ES-I3 (cell line): ENCODE data around the gene ROS1.
"Not testable (repeated sequence)": the region's sequence is repeated elsewhere in the genome, so short reads cannot be mapped to it uniquely, and the experiment has no call there.

Experiments used
- H3K36me3 ChIP-seq: 2 replicates; pipeline ENCODE4 v1.6.1; 2013; ENCODE audit warnings: mild to moderate bottlenecking, low read length, control low read depth, moderate library complexity; ENCODE audit not compliant: insufficient read depth
- H3K4me1 ChIP-seq: 2 replicates; pipeline ENCODE4 v1.6.1; 2013; ENCODE audit warnings: mild to moderate bottlenecking, control low read depth, low read length; ENCODE audit not compliant: insufficient read depth
- H3K9ac ChIP-seq: 2 replicates; pipeline ENCODE4 v1.6.1; 2013; ENCODE audit warnings: low read depth, mild to moderate bottlenecking, low read length, moderate library complexity
- H3K9me3 ChIP-seq: 2 replicates; pipeline ENCODE4 v1.6.1; 2013; ENCODE audit warnings: mild to moderate bottlenecking, low read length, moderate library complexity; ENCODE audit not compliant: control insufficient read depth, insufficient read depth

Gene ROS1

DNA sequence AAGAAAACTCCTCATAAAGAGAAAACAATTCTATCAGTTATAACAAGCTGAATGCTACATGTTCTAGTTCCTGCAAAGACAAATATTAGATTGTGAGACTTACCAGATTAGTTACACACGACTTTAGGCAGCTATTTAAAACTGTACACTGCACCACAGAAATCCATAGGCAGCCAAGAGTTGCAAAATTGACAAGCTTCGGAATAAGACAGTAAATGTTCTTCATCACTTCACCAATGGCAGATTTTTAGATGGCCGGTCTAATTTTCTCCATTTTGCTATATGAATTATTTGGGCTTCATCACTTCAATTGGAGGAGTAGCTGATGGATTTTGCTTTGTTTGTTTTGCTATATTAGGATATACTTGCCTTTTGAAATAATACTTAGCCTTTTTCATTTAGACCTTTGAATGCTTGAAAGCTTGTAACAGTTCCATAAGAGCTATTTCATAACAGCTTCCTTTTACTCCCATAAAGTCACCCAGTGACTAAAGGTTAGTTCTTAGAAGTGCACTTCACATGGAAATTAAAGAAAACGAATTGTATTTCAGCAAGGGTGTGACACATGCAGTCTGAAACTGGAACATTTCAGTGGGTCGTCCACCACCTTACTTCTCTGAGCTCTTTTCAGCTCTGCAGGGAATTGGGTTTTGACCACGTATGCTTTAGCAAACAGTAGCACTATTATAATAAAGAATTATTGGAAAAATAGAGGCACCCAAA, at the start of gene ROS1:
Gene ROS1, minus strand, starts transcription at position 512 of the 723 bp plus-strand sequence. Its CDS starts 286 bp downstream, at position 226.
- Histone ChIP-seq H3K36me3 (no peaks in the 10 kb centered on the region), H3K4me1 (no peaks in the 10 kb centered on the region), H3K9ac (no peak within 1 kb of the TSS), H3K9me3 (no peaks in the 10 kb centered on the region)

DNA sequence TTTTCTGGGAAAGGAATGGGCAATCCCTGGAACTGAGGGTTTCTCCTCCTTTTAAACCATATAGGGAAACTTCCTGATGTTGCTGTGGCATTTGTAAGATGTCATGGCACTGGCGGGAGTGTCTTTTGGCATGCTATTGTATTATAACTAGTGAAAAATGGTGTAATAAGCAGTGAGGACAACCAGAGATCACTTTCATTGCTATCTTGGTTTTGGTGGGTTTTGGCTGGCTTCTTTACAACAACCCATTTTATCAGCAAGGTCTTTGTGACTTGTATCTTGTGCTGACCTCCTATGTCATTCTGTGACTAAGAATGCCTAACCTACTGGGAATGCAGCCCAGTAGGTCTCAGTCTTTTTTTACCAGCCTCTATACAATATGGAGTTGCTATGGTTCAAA, 47.7 kb upstream of the ROS1 start:
- no peaks in the 10 kb centered on the region for H3K4me1 ChIP-seq
- no peak overlapping the region for H3K9ac ChIP-seq
- no peaks in the 10 kb centered on the region for H3K36me3 ChIP-seq

DNA sequence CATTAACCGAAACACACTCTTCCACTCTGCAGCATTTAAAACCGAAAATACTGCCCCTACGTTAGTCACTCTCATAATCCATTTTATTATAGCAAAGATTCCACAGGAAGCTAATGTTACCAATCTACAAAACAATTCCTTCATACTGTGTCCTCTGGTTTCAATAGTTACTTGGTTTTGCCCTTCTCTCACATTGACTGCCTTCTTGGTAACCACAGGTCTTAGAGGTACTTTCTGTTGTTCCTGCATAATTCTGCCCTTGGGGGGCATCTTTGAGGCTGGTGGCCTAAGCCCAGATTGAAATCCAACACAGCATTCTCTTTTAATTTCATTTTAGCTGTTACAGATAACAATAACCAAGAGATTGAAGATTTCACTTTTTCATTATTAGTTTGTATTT, 46.9 kb upstream of the ROS1 start:
- H3K36me3 ChIP-seq = no peaks in the 10 kb centered on the region
- H3K9me3 ChIP-seq = no peaks in the 10 kb centered on the region; the same call in 1 of the 2 replicates
- H3K4me1 ChIP-seq = no peaks in the 10 kb centered on the region

More for the DNA sequence above, 47.7 kb upstream of the ROS1 start:
- no peaks in the 10 kb centered on the region; the same call in 1 of the 2 replicates for H3K9me3 ChIP-seq

DNA sequence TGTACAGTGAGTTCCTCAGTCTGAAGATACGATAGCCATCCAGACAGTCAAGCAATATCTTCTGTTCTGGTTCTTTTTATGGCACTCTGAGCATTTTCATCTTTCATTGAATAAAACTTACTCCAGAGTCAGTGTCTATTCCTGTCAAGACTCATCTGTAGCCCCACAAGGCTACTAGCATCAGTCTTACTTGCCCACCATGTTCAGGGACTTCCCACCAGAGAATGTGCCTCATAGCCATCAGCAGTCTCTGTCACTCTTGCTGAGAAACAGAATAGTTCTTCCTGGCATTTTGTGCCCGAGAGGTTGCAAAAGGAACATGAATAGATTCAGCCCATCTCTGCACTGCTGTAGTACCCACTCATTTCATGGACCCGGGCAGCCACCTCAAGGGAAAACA, 44.0 kb upstream of the ROS1 start:
- H3K9me3 ChIP-seq = no peaks in the 10 kb centered on the region; the same call in 1 of the 2 replicates
- no peaks in the 10 kb centered on the region for H3K36me3 ChIP-seq
- H3K9ac ChIP-seq = no peak overlapping the region

More for the DNA sequence above, 46.9 kb upstream of the ROS1 start:
- H3K9ac ChIP-seq = no peak overlapping the region

GRCh38 chr6:117469356-117469755, 43.6 kb upstream of the ROS1 start:
- H3K9ac ChIP-seq = no peak overlapping the region
- no peaks in the 10 kb centered on the region for H3K36me3 ChIP-seq
- no peaks in the 10 kb centered on the region for H3K9me3 ChIP-seq
- H3K4me1 ChIP-seq = no peaks in the 10 kb centered on the region

More for the DNA sequence above, 44.0 kb upstream of the ROS1 start:
- no peaks in the 10 kb centered on the region for H3K4me1 ChIP-seq

DNA sequence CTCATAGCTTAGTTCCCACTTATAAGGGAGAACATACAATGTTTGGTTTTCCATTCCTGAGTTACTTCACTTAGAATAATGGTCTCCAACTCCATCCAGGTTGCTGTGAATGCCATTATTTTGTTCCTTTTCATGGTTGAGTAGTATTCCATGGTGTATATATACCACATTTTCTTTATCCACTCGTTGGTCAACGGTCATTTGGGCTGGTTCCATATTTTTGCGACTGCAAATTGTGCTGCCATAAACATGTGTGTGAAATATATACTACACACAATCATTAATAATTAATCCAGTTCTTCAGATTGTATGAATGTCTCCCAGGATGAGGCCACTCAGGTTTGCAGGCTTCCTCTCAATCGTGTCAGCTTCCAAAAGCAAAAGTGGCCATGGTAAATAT, 42.8 kb upstream of the ROS1 start:
- not testable (repeated sequence) for H3K4me1 ChIP-seq, H3K36me3 ChIP-seq, H3K9ac ChIP-seq, H3K9me3 ChIP-seq

GRCh38 chr6:117467876-117468275, 42.1 kb upstream of the ROS1 start:
- H3K9me3 ChIP-seq = no peaks in the 10 kb centered on the region
- no peaks in the 10 kb centered on the region for H3K4me1 ChIP-seq
- H3K9ac ChIP-seq = no peak overlapping the region
- no peaks in the 10 kb centered on the region for H3K36me3 ChIP-seq

DNA sequence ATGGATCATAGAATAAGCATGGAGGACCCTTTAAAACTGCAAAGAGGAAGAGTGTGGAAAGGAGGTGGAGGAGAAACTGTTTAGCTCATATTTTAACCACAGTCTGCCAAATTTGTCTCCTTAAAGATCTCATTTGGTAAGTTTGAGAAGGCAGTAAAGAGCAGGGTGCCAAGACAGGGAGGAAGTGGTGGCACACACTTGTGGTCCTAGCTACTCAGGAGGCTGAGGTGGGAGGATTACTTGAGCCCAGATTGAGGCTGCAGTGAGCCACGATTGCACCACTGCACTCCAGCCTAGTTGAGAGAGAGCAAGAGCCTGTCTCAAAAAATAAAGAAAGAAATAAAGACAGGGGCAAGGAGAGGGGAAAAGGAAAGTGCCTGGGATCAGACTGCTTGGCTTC, 39.9 kb upstream of the ROS1 start:
- Histone ChIP-seq H3K9me3 (no peaks in the 10 kb centered on the region), H3K4me1 (no peaks in the 10 kb centered on the region), H3K36me3 (no peaks in the 10 kb centered on the region)

DNA sequence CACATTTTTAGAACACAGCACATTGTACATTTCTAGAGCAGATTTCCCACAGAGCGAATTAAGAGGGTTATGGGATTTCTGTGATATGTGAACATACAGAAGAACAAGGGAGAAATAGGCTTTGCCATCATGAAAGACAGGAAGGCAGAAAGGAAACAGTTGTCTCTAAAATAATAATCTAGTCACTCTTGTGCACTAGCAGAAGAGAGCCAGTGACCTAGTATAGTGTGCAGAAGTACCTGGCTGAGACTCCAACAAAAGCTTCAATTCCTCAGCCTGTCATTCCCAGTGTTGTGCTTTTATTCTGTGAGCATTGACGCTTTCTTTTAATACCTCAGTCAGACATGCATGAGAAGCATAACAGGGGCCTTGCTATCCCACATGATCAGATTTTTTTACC, 39.0 kb upstream of the ROS1 start:
- H3K9me3 ChIP-seq = no peaks in the 10 kb centered on the region

More for the DNA sequence above, 39.9 kb upstream of the ROS1 start:
- H3K9ac ChIP-seq = no peak overlapping the region

DNA sequence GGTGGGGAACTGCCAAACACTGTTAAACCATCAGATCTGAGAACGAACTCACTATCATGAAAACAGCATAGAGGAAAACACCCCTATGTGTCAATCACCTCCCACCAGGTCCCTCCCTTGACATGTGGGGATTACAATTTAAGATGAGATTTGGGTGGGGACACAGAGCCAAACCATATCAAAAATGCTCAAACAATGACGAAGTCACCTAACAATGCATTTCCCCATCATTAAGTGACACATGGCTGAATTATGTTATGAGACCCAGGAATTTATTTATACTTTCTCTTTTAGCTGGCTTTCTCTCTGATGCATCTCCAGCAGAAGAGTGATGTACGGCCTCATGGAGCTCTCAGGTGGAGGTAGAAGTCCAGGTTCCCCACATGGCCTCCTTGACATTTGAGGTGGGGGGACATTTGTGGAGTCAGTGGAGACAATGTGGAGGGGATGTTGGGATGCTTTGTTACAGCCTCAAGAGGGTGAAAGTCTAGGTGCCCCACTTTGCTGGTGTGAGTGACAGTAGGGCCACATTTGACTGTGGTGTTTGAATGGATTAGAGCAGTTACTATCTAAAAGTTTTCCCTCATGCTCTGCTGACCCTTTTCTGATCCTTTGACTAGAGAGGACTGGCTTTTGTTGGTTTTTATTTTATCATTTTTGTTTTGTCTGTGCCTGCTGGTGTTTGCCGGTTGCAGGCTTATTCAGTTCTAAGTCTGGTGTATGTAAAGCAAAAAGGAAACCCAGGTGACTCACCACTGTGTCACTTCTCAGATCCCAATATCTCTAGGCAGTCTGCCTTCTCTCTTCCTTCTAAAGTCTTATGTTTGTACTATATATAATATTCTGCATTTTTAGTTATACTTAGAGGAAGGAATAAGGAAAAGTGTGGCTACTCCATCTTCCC, 38.3 kb upstream of the ROS1 start:
- Histone ChIP-seq H3K36me3 (no peaks in the 10 kb centered on the region), H3K9ac (no peak overlapping the region), H3K9me3 (no peaks in the 10 kb centered on the region), H3K4me1 (no peaks in the 10 kb centered on the region)

More for the DNA sequence above, 39.0 kb upstream of the ROS1 start:
- Histone ChIP-seq H3K36me3 (no peaks in the 10 kb centered on the region), H3K9ac (no peak overlapping the region), H3K4me1 (no peaks in the 10 kb centered on the region)

GRCh38 chr6:117459204-117459944, 33.6 kb upstream of the ROS1 start:
- Histone ChIP-seq H3K9ac (no peak overlapping the region), H3K9me3 (no peaks in the 10 kb centered on the region), H3K36me3 (no peaks in the 10 kb centered on the region), H3K4me1 (no peaks in the 10 kb centered on the region)

DNA sequence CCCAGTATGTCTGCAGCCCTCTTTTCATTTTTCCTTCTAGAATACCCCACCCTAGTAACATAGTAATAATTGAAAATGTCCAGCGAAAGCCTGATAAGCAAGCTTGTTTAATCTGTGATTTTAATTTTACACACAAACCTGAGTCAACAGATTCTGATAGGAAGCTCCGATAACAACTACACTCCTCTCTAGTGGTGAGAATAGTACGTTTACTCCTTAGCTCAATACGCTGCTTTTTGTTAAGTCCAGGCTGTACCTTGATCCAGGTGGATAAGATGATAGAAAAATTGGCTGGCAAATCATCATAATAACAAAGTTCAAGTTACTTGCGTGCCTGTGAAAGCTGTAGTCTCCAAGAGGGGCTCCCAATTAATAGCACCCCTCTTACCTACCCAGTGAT, 31.3 kb upstream of the ROS1 start:
- Histone ChIP-seq H3K9ac (no peak overlapping the region), H3K4me1 (no peaks in the 10 kb centered on the region), H3K36me3 (no peaks in the 10 kb centered on the region), H3K9me3 (no peaks in the 10 kb centered on the region)

DNA sequence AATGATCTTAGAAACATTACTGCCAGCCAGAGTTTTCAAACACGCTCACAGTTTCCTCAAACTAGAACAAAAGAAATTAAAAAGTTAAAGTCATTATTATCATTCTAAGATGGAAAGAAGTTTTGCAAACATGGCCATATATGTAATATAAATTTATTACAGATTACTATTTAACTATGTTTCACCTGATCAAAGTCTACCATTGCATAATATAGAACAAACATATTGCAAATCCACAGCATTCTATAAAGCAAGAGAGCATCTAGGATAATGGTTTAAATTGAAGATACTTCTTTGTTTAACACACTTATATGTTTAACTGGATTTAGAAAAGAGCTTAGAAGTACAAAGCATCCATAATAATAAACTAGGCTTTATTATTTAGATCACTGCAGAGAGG, 30.5 kb upstream of the ROS1 start:
- no peak overlapping the region for H3K9ac ChIP-seq
- no peaks in the 10 kb centered on the region for H3K36me3 ChIP-seq
- H3K4me1 ChIP-seq = peaks cover 4% of the 10 kb centered on the region; the same call in 1 of the 2 replicates
- H3K9me3 ChIP-seq = no peaks in the 10 kb centered on the region

- Histone ChIP-seq H3K9me3 (no peaks in the 10 kb centered on the region), H3K9ac (no peak overlapping the region), H3K36me3 (no peaks in the 10 kb centered on the region), H3K4me1 (peaks cover 6% of the 10 kb centered on the region; the same call in 1 of the 2 replicates)
Observed at GRCh38 chr6:117451671-117452070, 25.9 kb upstream of the ROS1 start.
